ES-I3 (cell line): Measurements from ENCODE around the gene CD177.
"Not testable (repeated sequence)": the region's sequence is repeated elsewhere in the genome, so short reads cannot be mapped to it uniquely, and the experiment has no call there.

Source experiments
- H3K36me3 ChIP-seq: 2 replicates; pipeline ENCODE4 v1.6.1; 2013; ENCODE audit warnings: mild to moderate bottlenecking, low read length, control low read depth, moderate library complexity; ENCODE audit not compliant: insufficient read depth
- H3K4me1 ChIP-seq: 2 replicates; pipeline ENCODE4 v1.6.1; 2013; ENCODE audit warnings: mild to moderate bottlenecking, control low read depth, low read length; ENCODE audit not compliant: insufficient read depth
- H3K9ac ChIP-seq: 2 replicates; pipeline ENCODE4 v1.6.1; 2013; ENCODE audit warnings: low read depth, mild to moderate bottlenecking, low read length, moderate library complexity
- H3K9me3 ChIP-seq: 2 replicates; pipeline ENCODE4 v1.6.1; 2013; ENCODE audit warnings: mild to moderate bottlenecking, low read length, moderate library complexity; ENCODE audit not compliant: control insufficient read depth, insufficient read depth

CD177 gene

GRCh38 chr19:43380771-43381386, 27.4 kb downstream of the CD177 start:
- Histone ChIP-seq H3K9ac (no peak overlapping the region; the same call in 1 of the 2 replicates), H3K36me3 (no peaks in the 10 kb centered on the region), H3K9me3 (no peaks in the 10 kb centered on the region), H3K4me1 (no peaks in the 10 kb centered on the region)

- not testable (repeated sequence) for H3K9ac ChIP-seq, H3K36me3 ChIP-seq, H3K9me3 ChIP-seq, H3K4me1 ChIP-seq
Observed at GRCh38 chr19:43382586-43383216, 29.2 kb downstream of the CD177 start.

- not testable (repeated sequence) for H3K4me1 ChIP-seq, H3K36me3 ChIP-seq, H3K9ac ChIP-seq, H3K9me3 ChIP-seq
Observed at GRCh38 chr19:43383254-43383653, 29.8 kb downstream of the CD177 start.

GRCh38 chr19:43383759-43384158, 30.3 kb downstream of the CD177 start:
- H3K36me3 ChIP-seq, H3K9ac ChIP-seq, H3K4me1 ChIP-seq, H3K9me3 ChIP-seq: not testable (repeated sequence)

GRCh38 chr19:43390903-43391551, 37.5 kb downstream of the CD177 start:
- H3K9ac ChIP-seq, H3K36me3 ChIP-seq, H3K9me3 ChIP-seq, H3K4me1 ChIP-seq: not testable (repeated sequence)

GRCh38 chr19:43391552-43391935, 38.1 kb downstream of the CD177 start:
- not testable (repeated sequence) for H3K9ac ChIP-seq, H3K4me1 ChIP-seq, H3K36me3 ChIP-seq, H3K9me3 ChIP-seq

- H3K4me1 ChIP-seq, H3K9ac ChIP-seq, H3K9me3 ChIP-seq, H3K36me3 ChIP-seq: not testable (repeated sequence)
Observed at GRCh38 chr19:43393501-43393900, 40.0 kb downstream of the CD177 start.

GRCh38 chr19:43395561-43395960, 42.1 kb downstream of the CD177 start:
- H3K36me3 ChIP-seq: no peaks in the 10 kb centered on the region
- no peak overlapping the region for H3K9ac ChIP-seq
- H3K9me3 ChIP-seq: no peaks in the 10 kb centered on the region
- no peaks in the 10 kb centered on the region for H3K4me1 ChIP-seq

- Histone ChIP-seq H3K36me3 (no peaks in the 10 kb centered on the region), H3K9me3 (no peaks in the 10 kb centered on the region), H3K4me1 (0 out of 2 replicates have a peak, but pooled peaks cover 4% of the 10 kb centered on the region), H3K9ac (no peak overlapping the region)
Observed at GRCh38 chr19:43406297-43406696, 52.8 kb downstream of the CD177 start.

- H3K36me3 ChIP-seq: no peaks in the 10 kb centered on the region
- H3K9me3 ChIP-seq: no peaks in the 10 kb centered on the region
- 0 out of 2 replicates have a peak, but pooled peaks cover 4% of the 10 kb centered on the region for H3K4me1 ChIP-seq
- no peak overlapping the region for H3K9ac ChIP-seq
Observed at GRCh38 chr19:43407416-43408005, 54.0 kb downstream of the CD177 start.

GRCh38 chr19:43408043-43408442, 54.6 kb downstream of the CD177 start:
- Histone ChIP-seq H3K36me3 (no peaks in the 10 kb centered on the region), H3K9me3 (no peaks in the 10 kb centered on the region), H3K9ac (no peak overlapping the region), H3K4me1 (0 out of 2 replicates have a peak, but pooled peaks cover 4% of the 10 kb centered on the region)

- H3K9ac ChIP-seq: no peak overlapping the region
- no peaks in the 10 kb centered on the region for H3K36me3 ChIP-seq
- 0 out of 2 replicates have a peak, but pooled peaks cover 4% of the 10 kb centered on the region for H3K4me1 ChIP-seq
- H3K9me3 ChIP-seq: no peaks in the 10 kb centered on the region; the same call in 1 of the 2 replicates
Observed at GRCh38 chr19:43409415-43409814, 55.9 kb downstream of the CD177 start.

GRCh38 chr19:43412441-43412840, 59.0 kb downstream of the CD177 start:
- Histone ChIP-seq H3K36me3 (no peaks in the 10 kb centered on the region), H3K9ac (no peak overlapping the region), H3K9me3 (no peaks in the 10 kb centered on the region; the same call in 1 of the 2 replicates), H3K4me1 (0 out of 2 replicates have a peak, but pooled peaks cover 3% of the 10 kb centered on the region)
